ENCODE results near the gene HNRNPA1L2. TPM values are rescaled to one million over a fixed set of nuclear protein-coding genes. Genes with fewer than 3 reads are reported as not detected.

Gene HNRNPA1L2
- total and polyA plus RNA-seq, 9 of the 15 experiments (the other 6 are each of a cell fraction or from before 2014, with no cell fraction given) = 3.7 to 10.8 (median 6.8) TPM

- TF ChIP-seq THAP12 (CRISPR knock-in tag; IDR thresholded peaks at IDR 0.05) (0 out of 2 replicates have a peak, but pooled peaks have one; percentile 9), CREBBP (IDR thresholded peaks at IDR 0.05; ENCODE audit: low read depth, low read length) (no peak), NCOA2 (IDR thresholded peaks at IDR 0.05; ENCODE audit: partially characterized antibody in 2 of 2) (no peak), ZNF561 (CRISPR knock-in tag; conservative IDR thresholded peaks at IDR 0.05) (no peak), ZNF146 (CRISPR knock-in tag; IDR thresholded peaks at IDR 0.05; ENCODE audit: unreplicated experiment) (no peak), DNMT1 (IDR thresholded peaks at IDR 0.05) (no peak), ZNF436 (CRISPR knock-in tag; IDR thresholded peaks at IDR 0.05) (no peak), THRB (CRISPR knock-in tag; conservative IDR thresholded peaks at IDR 0.05) (no peak), TAF9B (IDR thresholded peaks at IDR 0.05; ENCODE audit: partially characterized antibody) (peak; percentile 29), DACH1 (IDR thresholded peaks at IDR 0.05; ENCODE audit: partially characterized antibody) (no peak), ZFP30 (CRISPR knock-in tag; IDR thresholded peaks at IDR 0.05; ENCODE audit: borderline replicate concordance) (no peak), ARNT (IDR thresholded peaks at IDR 0.05) (0 out of 4 replicates have a peak, but pooled peaks of 1 of the 2 experiments have one; percentile 24), RFX1 (IDR thresholded peaks at IDR 0.05) (peak; percentile 93), GABPB1 (CRISPR knock-in tag; IDR thresholded peaks at IDR 0.05) (peak; percentile 89; the same call in 1 of the 2 replicates), POLR2H (tag; IDR thresholded peaks at IDR 0.05; ENCODE audit: low read depth) (peak; percentile 82; the same call in 1 of the 2 replicates), NEUROD1 (IDR thresholded peaks at IDR 0.05; ENCODE audit: borderline replicate concordance, low read depth, low read length, partially characterized antibody) (no peak), TCFL5 (CRISPR knock-in tag; conservative IDR thresholded peaks at IDR 0.05) (no peak), SETDB1 (IDR thresholded peaks at IDR 0.05; ENCODE audit: low read length) (no peak), SRSF9 (IDR thresholded peaks at IDR 0.05; ENCODE audit: borderline replicate concordance, low read depth, low read length) (no peak), MAZ (CRISPR knock-in tag; conservative IDR thresholded peaks at IDR 0.05 in 1 of 2, IDR thresholded peaks at IDR 0.05 in 1 of 2) (peak; percentile 30 to 73; a peak in 2 of 4 replicates), E2F3 (CRISPR knock-in tag; IDR thresholded peaks at IDR 0.05) (no peak), ELF4 (CRISPR knock-in tag; IDR thresholded peaks at IDR 0.05) (0 out of 2 replicates have a peak, but pooled peaks have one; percentile 61)
- TF ChIP-seq, protein P1, sequence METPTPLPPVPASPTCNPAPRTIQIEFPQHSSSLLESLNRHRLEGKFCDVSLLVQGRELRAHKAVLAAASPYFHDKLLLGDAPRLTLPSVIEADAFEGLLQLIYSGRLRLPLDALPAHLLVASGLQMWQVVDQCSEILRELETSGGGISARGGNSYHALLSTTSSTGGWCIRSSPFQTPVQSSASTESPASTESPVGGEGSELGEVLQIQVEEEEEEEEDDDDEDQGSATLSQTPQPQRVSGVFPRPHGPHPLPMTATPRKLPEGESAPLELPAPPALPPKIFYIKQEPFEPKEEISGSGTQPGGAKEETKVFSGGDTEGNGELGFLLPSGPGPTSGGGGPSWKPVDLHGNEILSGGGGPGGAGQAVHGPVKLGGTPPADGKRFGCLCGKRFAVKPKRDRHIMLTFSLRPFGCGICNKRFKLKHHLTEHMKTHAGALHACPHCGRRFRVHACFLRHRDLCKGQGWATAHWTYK (CRISPR knock-in tag; IDR thresholded peaks at IDR 0.05) = no peak
These were observed 10.2 kb downstream of the HNRNPA1L2 start, which contains the start of gene SUGT1 (continued) for GRCh38 chr13:52652196-52652979.
